Thyroid gland (tissue), 4 donors: ENCODE measurements around the gene GRIK4.

Experiments
- CTCF ChIP-seq, 6 experiments: fragments of 200-600 bp in 3 of 6; fragments of 450-650 bp in 3 of 6; sonication (generic) in 3 of 6; IDR thresholded peaks; one replicate each; pipeline ENCODE4 v1.5.1; 2016 to 2019; ENCODE audit warnings: antibody characterized with exemption in 6 of 6, mild to moderate bottlenecking in 2 of 6, inconsistent platforms in 1 of 6, moderate library complexity in 1 of 6
- POLR2A ChIP-seq, 2 donors: fragments of 450-650 bp; IDR thresholded peaks; one replicate each; pipeline ENCODE4 v1.6.1; 2017; ENCODE audit warnings: antibody characterized with exemption in 2 of 2, mild to moderate bottlenecking in 2 of 2, moderate library complexity in 1 of 2

- TF ChIP-seq POLR2A (IDR thresholded peaks at IDR 0.05) (no peak), CTCF (IDR thresholded peaks at IDR 0.05) (no peak)
These were observed 156.4 kb downstream of the GRIK4 start for GRCh38 chr11:120667934-120668333.
